Neural crest cell (in vitro differentiated cells): Measurements from ENCODE around the gene CEP97. TPM values are rescaled to one million over a fixed set of nuclear protein-coding genes. Genes with fewer than 3 reads are reported as not detected.

Source experiments
- DNase-seq: peaks from one replicate; pipeline ENCODE4 v3.0.0; 2021; ENCODE audit warnings: low read depth, mixed read lengths, low spot score
- H3K27ac Mint-ChIP-seq: one replicate; pipeline ENCODE4 v1.8.0; 2021; ENCODE audit warnings: mild to moderate bottlenecking, mixed read lengths; ENCODE audit not compliant: unreplicated experiment
- H3K27me3 Mint-ChIP-seq: 2 replicates; pipeline ENCODE4 v1.8.0; 2021; ENCODE audit warnings: low read depth, mild to moderate bottlenecking, mixed read lengths
- H3K36me3 Mint-ChIP-seq: 2 replicates; pipeline ENCODE4 v1.8.0; 2021; ENCODE audit warnings: low read depth, mild to moderate bottlenecking, mixed read lengths
- H3K4me1 Mint-ChIP-seq: 2 replicates; pipeline ENCODE4 v1.8.0; 2021; ENCODE audit warnings: mixed read lengths
- H3K4me3 Mint-ChIP-seq: one replicate; pipeline ENCODE4 v1.8.0; 2021; ENCODE audit warnings: mild to moderate bottlenecking, mixed read lengths
- H3K9me3 Mint-ChIP-seq: 2 replicates; pipeline ENCODE4 v1.8.0; 2021; ENCODE audit warnings: mixed read lengths
- total RNA-seq: library from RNA; stranded (reverse); gene quantifications from 2 replicates; pipeline ENCODE4 v1.2.1, GENCODE V29; 2021
- TF ChIP-seq, protein P1 (sequence below): fragments of 200-600 bp; sonication (generic); conservative IDR thresholded peaks from 2 replicates; pipeline ENCODE4 v1.5.0; 2021; ENCODE audit warnings: antibody characterized with exemption, mild to moderate bottlenecking

CEP97 gene
- total RNA-seq, 1 donor from 2014 or later: 25.1 TPM

- no peak overlapping the region for H3K27ac Mint-ChIP-seq
- TF ChIP-seq, protein P1, sequence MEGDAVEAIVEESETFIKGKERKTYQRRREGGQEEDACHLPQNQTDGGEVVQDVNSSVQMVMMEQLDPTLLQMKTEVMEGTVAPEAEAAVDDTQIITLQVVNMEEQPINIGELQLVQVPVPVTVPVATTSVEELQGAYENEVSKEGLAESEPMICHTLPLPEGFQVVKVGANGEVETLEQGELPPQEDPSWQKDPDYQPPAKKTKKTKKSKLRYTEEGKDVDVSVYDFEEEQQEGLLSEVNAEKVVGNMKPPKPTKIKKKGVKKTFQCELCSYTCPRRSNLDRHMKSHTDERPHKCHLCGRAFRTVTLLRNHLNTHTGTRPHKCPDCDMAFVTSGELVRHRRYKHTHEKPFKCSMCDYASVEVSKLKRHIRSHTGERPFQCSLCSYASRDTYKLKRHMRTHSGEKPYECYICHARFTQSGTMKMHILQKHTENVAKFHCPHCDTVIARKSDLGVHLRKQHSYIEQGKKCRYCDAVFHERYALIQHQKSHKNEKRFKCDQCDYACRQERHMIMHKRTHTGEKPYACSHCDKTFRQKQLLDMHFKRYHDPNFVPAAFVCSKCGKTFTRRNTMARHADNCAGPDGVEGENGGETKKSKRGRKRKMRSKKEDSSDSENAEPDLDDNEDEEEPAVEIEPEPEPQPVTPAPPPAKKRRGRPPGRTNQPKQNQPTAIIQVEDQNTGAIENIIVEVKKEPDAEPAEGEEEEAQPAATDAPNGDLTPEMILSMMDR: no peak
- peaks cover 15% of the 10 kb centered on the region for H3K36me3 Mint-ChIP-seq
These were observed 93.6 kb downstream of the CEP97 start for GRCh38 chr3:101817992-101818391.

DNA sequence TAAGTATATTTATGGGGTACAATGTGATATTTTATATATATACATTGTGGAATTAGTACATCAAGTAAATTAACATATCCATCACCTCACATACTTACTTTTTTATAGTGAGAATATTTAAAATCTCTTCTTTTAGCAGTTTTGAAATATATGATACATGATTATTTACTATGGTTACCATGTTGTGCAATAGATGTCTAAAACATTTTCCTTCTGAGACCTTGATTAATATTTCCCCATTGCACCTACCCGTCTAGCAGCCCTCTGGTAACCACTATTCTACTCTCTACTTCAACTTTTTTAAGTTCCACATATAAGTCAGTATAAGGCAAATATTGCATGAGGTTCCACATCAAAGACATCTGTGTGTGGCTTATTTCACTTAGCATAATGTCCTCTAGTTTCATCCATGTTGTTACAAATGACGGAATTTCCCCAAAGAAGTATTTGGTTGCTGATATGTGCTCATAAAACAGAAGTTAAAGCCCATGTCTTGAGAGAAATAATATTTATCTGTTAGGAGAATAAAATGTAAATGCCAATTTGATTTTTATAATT is 95.3 kb downstream of the CEP97 start:
- Mint-ChIP-seq H3K27ac (no peak overlapping the region), H3K4me1 (no peaks in the 10 kb centered on the region), H3K27me3 (no peaks in the 10 kb centered on the region), H3K36me3 (peaks cover 15% of the 10 kb centered on the region), H3K9me3 (no peaks in the 10 kb centered on the region), H3K4me3 (no peak overlapping the region)
- TF ChIP-seq, protein P1: no peak
- DNase-seq: no peak

More at GRCh38 chr3:101817992-101818391, 93.6 kb downstream of the CEP97 start:
- Mint-ChIP-seq H3K4me3 (no peak overlapping the region), H3K4me1 (no peaks in the 10 kb centered on the region), H3K9me3 (no peaks in the 10 kb centered on the region), H3K27me3 (no peaks in the 10 kb centered on the region)
- DNase-seq: no peak

Other genes starting within 250 kb of the CEP97 start
- gene SENP7, start 211.4 kb upstream of the CEP97 start, total RNA-seq: 26.2 and 26.8 TPM in 2 replicates
- gene TRMT10C, start 162.7 kb upstream of the CEP97 start, total RNA-seq: 28.9 and 31.0 TPM in 2 replicates
- gene PCNP, start 150.4 kb upstream of the CEP97 start, total RNA-seq: 153 and 167 TPM in 2 replicates
- 16.6 and 17.2 TPM in 2 replicates for gene ZBTB11, start 47.5 kb upstream of the CEP97 start, total RNA-seq
- gene RPL24, start 37.9 kb upstream of the CEP97 start, total RNA-seq: 1,315 and 1,351 TPM in 2 replicates
- gene NXPE3, start 54.6 kb downstream of the CEP97 start, total RNA-seq: 23.0 and 25.7 TPM in 2 replicates
- gene NFKBIZ, start 124.9 kb downstream of the CEP97 start, total RNA-seq: 6.2 and 9.9 TPM in 2 replicates